GM18519 (cell line): ENCODE results near the gene DOCK2.
"Not testable (repeated sequence)": the region's sequence is repeated elsewhere in the genome, so short reads cannot be mapped to it uniquely, and the experiment has no call there.

ENCODE experiments used
- ATAC-seq: cut with Tn5 transposase; IDR thresholded peaks from one replicate; pipeline ENCODE4 v1.9.1; 2021; ENCODE audit warnings: mild to moderate bottlenecking, moderate library complexity; ENCODE audit not compliant: unreplicated experiment, low FRiP score

The DOCK2 gene

DNA sequence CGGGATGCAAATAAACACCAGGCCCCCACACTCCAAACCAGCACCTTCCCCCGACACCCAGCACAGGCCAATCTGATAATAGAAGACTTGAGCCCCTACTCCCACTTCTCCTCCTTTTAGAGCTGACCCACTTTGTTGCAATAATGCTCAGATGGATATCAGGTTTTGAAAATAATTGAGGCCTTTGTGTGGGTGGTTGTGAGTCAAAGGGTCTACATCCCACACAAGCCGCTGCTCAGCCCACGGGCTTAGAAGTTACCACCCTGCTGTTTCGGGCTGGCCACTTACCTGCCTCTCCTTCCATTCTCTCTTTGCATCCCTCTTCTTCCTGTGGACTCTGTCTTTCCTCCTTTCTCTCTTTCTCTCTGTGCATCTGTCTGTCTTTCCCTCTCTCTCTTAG, 432.4 kb downstream of the DOCK2 start:
- no peak for ATAC-seq

DNA sequence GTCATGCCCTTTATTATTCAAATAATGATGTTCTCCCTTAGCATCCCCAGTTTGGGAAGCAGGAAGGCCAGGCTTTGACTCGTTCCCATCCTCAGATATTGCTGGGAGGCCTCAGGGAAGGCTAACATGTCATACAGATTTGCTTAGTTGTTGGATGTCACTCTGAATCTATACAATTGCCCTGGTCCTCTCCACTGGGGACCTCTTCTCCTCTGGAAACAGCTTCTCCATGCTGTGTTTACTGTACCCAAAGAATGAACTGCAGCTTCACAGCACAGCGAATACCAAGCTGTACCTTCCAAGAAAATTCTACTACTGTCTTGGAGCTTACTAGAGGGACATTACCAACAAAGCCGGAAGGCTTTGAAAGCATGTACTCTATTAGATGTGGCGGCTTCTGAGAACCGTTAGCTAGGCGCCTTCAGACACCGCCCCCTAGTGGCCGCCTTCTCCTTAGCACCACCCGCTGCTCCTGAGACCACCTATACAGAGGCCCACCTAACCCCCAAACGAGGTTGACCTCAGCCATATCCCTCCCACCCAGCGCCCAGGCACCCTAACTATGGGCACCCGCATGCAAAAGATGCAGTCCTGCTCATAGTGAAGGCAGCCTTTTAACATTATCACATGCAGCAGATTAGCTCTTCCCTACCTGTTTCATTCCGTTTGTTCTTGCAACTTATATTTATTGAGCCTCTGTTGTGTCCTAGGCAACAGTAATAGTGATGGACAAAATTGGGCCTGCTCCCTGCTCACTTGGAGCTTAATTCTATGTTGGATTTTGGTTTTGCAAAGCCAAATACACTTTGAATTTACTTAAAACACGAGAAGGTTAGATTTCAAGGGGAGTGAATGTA, 433.7 kb downstream of the DOCK2 start:
- no peak for ATAC-seq

DNA sequence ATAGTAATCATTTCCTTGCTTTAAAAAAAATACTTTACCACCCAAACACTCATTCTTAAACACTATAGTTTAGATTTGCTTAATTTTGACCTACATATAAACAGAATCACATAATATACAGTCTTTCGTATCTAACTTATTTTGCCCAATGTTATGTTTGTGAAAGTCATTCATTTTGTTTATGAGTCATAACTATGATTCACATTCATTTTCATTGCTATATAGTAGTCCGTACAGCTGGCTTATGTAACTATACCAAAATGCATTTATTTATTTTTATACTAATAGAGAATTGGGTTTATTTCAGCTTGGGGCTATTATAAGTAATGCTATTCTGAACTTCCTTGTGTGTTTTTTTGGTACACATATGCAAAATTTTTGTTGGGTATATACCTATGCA, 434.7 kb downstream of the DOCK2 start:
- ATAC-seq, result no peak

DNA sequence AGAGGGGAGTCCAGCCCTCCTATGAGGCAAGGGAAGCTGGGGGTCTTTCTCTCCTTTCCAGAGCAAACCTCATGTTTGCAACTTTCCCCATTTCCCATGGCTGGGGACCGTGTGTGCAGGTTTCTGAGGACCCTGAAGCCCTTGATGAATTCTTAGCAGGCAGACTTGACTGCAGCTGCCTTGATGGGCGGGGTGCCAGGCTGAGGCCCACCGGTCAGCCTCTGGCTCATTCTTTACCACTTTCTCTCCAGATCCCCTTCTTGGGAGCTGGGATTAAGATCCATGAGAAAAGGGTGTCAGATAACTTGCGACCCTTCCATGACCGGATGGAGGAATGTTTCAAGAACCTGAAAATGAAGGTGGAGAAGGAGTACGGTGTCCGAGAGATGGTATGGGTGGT, 438.6 kb downstream of the DOCK2 start:
- ATAC-seq, result no peak

DNA sequence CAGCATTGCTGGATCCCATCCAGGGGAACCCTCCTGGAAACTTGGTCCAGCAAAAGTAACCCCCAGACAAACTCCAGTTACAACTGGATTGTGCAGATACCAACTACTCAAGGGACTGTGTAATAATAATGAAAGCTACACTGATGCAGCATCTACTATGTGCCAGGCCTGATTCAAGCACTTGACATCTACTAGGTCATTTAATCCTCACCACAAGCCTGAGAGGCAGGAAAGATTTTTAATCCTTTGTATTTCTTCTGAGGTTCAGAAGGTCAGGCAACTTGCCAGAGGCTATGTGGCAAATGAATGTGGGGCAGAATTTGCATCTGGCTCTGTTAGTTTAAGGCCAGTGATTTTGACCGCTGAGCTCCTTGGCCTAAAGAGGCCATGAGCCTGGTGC, 439.1 kb downstream of the DOCK2 start:
- ATAC-seq, result no peak

GRCh38 chr5:170076739-170077138, 439.7 kb downstream of the DOCK2 start:
- no peak for ATAC-seq

GRCh38 chr5:170077526-170077925, 440.5 kb downstream of the DOCK2 start:
- no peak for ATAC-seq

DNA sequence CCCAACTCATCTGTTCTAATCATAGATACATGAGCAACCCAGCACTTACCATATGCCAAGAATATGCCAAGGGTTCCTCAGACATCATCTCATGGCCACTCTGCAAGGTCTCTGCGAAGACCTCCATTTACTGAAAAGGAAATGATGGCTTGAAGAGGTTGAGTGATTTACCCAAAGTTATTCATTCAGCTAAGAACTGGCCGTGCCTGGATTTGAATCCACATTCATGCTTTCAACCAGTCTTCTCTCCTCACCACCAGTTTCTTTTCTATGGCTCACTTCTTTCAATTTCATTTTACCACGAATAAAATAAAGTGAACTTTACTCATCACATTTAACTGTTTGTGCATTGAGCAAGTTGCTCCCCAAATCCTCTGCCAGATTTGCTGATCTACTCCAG, 441.4 kb downstream of the DOCK2 start:
- no peak for ATAC-seq

- ATAC-seq, result no peak
Measured at GRCh38 chr5:170078931-170079330, 441.9 kb downstream of the DOCK2 start.

DNA sequence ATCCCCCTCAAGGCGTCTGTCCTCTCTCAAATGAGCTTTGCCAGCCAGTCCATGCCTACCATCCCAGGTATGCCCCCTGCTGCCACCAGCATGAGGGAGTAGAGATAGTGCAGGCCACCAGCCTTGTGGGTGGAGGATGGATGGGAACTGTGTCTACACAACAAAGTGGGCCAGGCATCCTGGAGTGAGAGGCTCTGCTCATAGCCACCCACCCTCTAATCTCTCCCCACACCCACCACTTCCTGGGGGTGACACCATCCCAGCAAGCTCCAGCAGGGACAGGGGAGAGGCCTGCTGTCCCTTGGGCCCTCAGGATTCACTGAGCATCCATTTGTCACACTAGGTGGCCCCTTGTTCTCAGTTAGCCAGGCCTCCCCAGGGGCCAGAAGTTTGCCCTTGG, 443.1 kb downstream of the DOCK2 start:
- no peak for ATAC-seq

DNA sequence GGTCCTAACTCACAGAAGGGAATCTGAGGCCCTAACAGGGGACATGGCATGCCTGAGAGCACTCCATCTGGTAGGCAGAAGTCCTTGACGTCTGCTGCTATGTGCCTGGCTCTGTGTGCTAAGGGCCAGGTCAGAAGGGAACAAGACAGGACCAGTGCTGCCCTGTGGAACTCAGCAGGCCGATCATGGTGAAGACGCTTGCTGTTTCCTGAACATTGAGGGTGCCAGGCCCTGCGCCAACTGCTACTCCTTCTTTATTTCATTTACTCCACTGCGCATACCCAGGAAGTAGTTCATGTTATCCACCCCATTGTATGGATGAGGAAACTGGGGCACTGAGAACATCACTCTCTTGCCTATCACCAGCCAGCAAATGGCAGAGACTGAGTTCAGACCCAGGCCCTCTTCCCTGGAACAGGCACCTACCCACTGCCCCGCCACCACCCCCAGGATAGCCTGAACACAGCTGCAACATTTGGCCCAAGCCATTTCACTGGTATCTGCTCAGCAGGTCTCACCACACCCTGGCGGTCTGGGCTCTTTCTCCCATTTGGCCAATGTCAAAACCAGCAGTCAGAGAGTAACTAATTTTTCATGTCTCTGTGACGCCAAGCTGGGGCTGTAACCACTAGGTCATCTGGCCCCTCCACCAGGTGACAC, 443.8 kb downstream of the DOCK2 start:
- ATAC-seq, result no peak

GRCh38 chr5:170081616-170082015, 444.5 kb downstream of the DOCK2 start:
- ATAC-seq, result no peak

- no peak for ATAC-seq
Measured at GRCh38 chr5:170082701-170083100, 445.6 kb downstream of the DOCK2 start.

- ATAC-seq, result no peak
Measured at GRCh38 chr5:170087168-170087817, 450.2 kb downstream of the DOCK2 start.

- no peak for ATAC-seq
Measured at GRCh38 chr5:170092455-170093101, 455.5 kb downstream of the DOCK2 start.

DNA sequence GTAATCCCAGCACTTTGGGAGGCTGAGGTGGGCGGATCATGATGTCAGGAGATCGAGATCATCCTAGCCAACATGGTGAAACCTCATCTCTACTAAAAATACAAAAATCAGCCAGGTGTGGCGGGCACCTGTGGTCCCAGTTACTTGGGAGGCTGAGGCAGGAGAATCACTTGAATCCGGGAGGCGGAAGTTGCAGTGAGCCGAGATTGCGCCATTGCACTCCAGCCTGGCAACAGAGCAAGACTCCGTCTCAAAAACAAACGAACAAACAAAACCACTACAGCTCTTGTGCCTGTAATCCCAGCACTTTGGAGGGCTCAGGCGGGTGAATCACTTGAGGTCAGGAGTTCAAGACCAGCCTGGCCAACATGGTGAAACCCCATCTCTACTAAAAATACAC, 457.3 kb downstream of the DOCK2 start:
- ATAC-seq, result not testable (repeated sequence)

GRCh38 chr5:170095646-170096045, 458.6 kb downstream of the DOCK2 start:
- no peak for ATAC-seq

DNA sequence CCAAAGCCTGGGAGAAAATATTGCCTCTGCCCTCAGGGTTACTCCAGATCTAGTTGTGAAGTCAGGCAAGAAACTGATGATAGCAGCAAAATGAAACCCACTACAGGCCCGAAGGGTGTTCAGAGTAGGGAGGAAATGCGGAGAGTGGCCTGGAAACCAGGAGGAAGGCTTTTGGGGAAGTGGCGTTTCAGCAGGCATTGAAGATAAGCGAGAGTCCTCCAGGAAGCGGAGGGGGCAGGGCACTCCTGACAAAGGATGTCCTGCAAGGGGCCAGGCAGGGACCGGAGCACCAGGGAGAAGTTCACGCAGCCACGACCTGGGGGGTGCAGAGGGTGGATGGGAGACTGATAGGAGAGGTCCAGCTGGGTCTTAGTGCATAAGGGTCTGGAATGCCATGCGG, 460.9 kb downstream of the DOCK2 start:
- no peak for ATAC-seq

DNA sequence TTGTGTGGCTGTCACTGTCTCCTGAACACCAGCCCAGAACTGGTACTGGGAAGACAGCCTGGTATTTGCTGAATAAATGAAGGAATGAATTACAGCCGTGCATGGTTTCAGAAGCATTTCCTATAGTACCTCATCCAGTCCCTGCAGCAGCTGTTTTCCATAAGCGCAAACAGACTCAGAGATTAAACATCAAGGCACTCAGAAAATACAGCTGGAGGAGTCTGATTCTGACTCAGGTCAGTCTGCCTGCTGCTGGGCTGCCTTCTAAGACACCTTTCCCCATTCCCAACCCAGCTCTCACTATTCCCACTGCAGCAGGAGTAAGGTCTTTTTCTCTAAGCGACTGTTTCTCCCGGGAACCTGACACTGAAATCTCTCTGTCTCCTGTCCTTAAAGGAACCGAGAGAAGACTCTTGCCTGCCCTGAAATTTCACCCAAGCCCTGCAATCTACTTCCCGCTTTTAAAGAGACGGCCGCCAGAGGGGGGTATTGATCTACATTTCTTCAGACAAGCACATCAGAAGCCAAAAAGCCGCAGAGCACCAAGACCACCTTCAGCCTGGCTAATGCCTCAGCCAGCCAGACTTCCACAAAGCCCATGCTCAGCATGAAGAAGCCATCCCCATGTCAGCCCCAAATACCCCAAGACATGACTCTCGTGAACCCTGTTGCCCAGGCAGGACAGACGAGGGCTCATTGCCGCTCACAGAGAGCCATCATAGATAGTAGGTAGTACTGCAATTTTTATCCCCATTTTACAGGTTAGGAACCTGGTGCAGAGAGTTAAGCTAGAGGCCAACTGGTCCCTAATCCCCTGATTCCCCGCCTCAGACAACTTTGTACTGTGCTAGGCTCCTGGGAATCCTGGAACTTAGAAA, 463.2 kb downstream of the DOCK2 start:
- no peak for ATAC-seq

DNA sequence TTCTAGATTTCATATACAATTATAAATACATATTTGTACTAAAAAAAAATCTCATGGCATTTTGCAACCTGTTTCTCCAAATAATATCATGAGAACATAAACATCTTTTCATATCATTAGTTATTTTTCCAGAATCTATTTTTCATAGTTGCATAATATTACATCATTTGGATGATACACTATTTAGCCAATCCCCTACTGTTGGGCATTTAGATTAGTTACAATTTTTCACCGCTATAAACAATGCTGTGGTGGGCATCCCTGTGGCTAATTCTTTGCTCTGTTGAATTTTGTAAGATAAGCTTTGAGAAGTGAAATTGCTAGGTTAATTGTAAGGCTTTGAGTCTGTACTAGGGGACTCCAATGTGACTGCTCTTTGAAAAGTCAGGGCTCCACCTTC, 466.4 kb downstream of the DOCK2 start:
- no peak for ATAC-seq
